PC-9 (cell line): ENCODE data around the gene SYCN.

Source experiments
- CTCF ChIP-seq: fragments of 200-600 bp; sonication (generic); conservative IDR thresholded peaks from 2 replicates; pipeline ENCODE4 v1.6.1; 2017; ENCODE audit warnings: mixed run types, antibody characterized with exemption, mild to moderate bottlenecking, moderate library complexity
- EZH2 ChIP-seq: fragments of 200-600 bp; sonication (generic); IDR thresholded peaks from 2 replicates; pipeline ENCODE4 v1.8.0; 2017; ENCODE audit warnings: antibody characterized with exemption, low read depth

GRCh38 chr19:39251081-39251480 lies 47.0 kb upstream of the SYCN start:
- no peak for TF ChIP-seq CTCF
- no peak for TF ChIP-seq EZH2
